ENCODE results near the gene RETSAT. TPM values are rescaled to one million over a fixed set of nuclear protein-coding genes. Genes with fewer than 3 reads are reported as not detected.
A peak's percentile ranks its signal among the peaks of the same experiment; 100 is the strongest.

RETSAT gene
- total RNA-seq, 1 donor from 2014 or later: 38.2 TPM

- H3K9me3 Mint-ChIP-seq (ENCODE audit: unreplicated experiment): no peaks in the 10 kb centered on the region
- H3K4me3 Mint-ChIP-seq (ENCODE audit: unreplicated experiment): no peak overlapping the region
- no peaks in the 10 kb centered on the region for H3K9me3 ChIP-seq (ENCODE audit: insufficient read depth, low read depth, low read length)
- DNase-seq (ENCODE audit: low read depth) (no peak), FAIRE-seq (no peak)
- H3K79me2 ChIP-seq (ENCODE audit: insufficient read depth, low read length): peaks cover 20% of the 10 kb centered on the region
- no peaks in the 10 kb centered on the region for H3K27me3 ChIP-seq (ENCODE audit: insufficient read depth, low read length)
- no peak overlapping the region for H3K4me3 ChIP-seq (ENCODE audit: insufficient read depth, low read depth, low read length)
- H2AFZ ChIP-seq (ENCODE audit: low read depth, low read length): no peak overlapping the region
- H4K20me1 ChIP-seq (ENCODE audit: insufficient read depth, low read length): no peaks in the 10 kb centered on the region
- no peaks in the 10 kb centered on the region for H3K27me3 Mint-ChIP-seq (ENCODE audit: low read depth, unreplicated experiment)
- no peak overlapping the region for H3K9ac ChIP-seq (ENCODE audit: low read length)
- H3K27ac Mint-ChIP-seq (ENCODE audit: unreplicated experiment): peak overlapping the region; percentile 5
- H3K4me2 ChIP-seq (ENCODE audit: low read length): no peak overlapping the region
- no peak overlapping the region for H3K27ac ChIP-seq (ENCODE audit: low read depth, low read length)
- peaks cover 17% of the 10 kb centered on the region for H3K36me3 Mint-ChIP-seq (ENCODE audit: low read depth, unreplicated experiment)
- no peak for TF ChIP-seq EZH2 (IDR thresholded peaks at IDR 0.05; ENCODE audit: insufficient read depth, low read length)
- no peak for TF ChIP-seq CTCF (IDR thresholded peaks at IDR 0.05; ENCODE audit: insufficient read depth, low read depth, low read length)
- H3K36me3 ChIP-seq (ENCODE audit: insufficient read depth, low read length): peaks cover 5% of the 10 kb centered on the region
- H3K4me1 Mint-ChIP-seq (ENCODE audit: low read depth, unreplicated experiment): peaks cover 7% of the 10 kb centered on the region
- H3K4me1 ChIP-seq (ENCODE audit: insufficient read depth, low read length): peaks cover 9% of the 10 kb centered on the region
These were observed 46.5 kb upstream of the RETSAT start for GRCh38 chr2:85400541-85401463.

GRCh38 chr2:85400023-85400422 lies 45.7 kb upstream of the RETSAT start:
- H3K27ac Mint-ChIP-seq (ENCODE audit: unreplicated experiment): peak overlapping the region; percentile 5
- Histone ChIP-seq H3K4me2 (ENCODE audit: low read length) (no peak overlapping the region), H2AFZ (ENCODE audit: low read depth, low read length) (no peak overlapping the region), H3K36me3 (ENCODE audit: insufficient read depth, low read length) (peaks cover 8% of the 10 kb centered on the region), H3K4me1 (ENCODE audit: insufficient read depth, low read length) (peaks cover 2% of the 10 kb centered on the region), H3K9ac (ENCODE audit: low read length) (no peak overlapping the region), H3K9me3 (ENCODE audit: insufficient read depth, low read depth, low read length) (no peaks in the 10 kb centered on the region), H3K4me3 (ENCODE audit: insufficient read depth, low read depth, low read length) (no peak overlapping the region), H4K20me1 (ENCODE audit: insufficient read depth, low read length) (no peaks in the 10 kb centered on the region), H3K27me3 (ENCODE audit: insufficient read depth, low read length) (no peaks in the 10 kb centered on the region), H3K79me2 (ENCODE audit: insufficient read depth, low read length) (peaks cover 20% of the 10 kb centered on the region), H3K27ac (ENCODE audit: low read depth, low read length) (no peak overlapping the region)
- no peaks in the 10 kb centered on the region for H3K9me3 Mint-ChIP-seq (ENCODE audit: unreplicated experiment)
- DNase-seq (ENCODE audit: low read depth) (no peak), FAIRE-seq (no peak)
- H3K27me3 Mint-ChIP-seq (ENCODE audit: low read depth, unreplicated experiment): no peaks in the 10 kb centered on the region
- H3K4me3 Mint-ChIP-seq (ENCODE audit: unreplicated experiment): peak overlapping the region; percentile 27
- no peak for TF ChIP-seq CTCF (IDR thresholded peaks at IDR 0.05; ENCODE audit: insufficient read depth, low read depth, low read length)
- TF ChIP-seq EZH2 (IDR thresholded peaks at IDR 0.05; ENCODE audit: insufficient read depth, low read length): no peak
- H3K4me1 Mint-ChIP-seq (ENCODE audit: low read depth, unreplicated experiment): no peaks in the 10 kb centered on the region
- peaks cover 21% of the 10 kb centered on the region for H3K36me3 Mint-ChIP-seq (ENCODE audit: low read depth, unreplicated experiment)

- Histone ChIP-seq H3K4me3 (ENCODE audit: insufficient read depth, low read depth, low read length) (no peak overlapping the region), H3K9ac (ENCODE audit: low read length) (no peak overlapping the region), H3K4me2 (ENCODE audit: low read length) (no peak overlapping the region), H3K36me3 (ENCODE audit: insufficient read depth, low read length) (peaks cover 10% of the 10 kb centered on the region), H3K4me1 (ENCODE audit: insufficient read depth, low read length) (no peaks in the 10 kb centered on the region), H3K79me2 (ENCODE audit: insufficient read depth, low read length) (peaks cover 18% of the 10 kb centered on the region), H4K20me1 (ENCODE audit: insufficient read depth, low read length) (no peaks in the 10 kb centered on the region), H3K9me3 (ENCODE audit: insufficient read depth, low read depth, low read length) (no peaks in the 10 kb centered on the region), H3K27ac (ENCODE audit: low read depth, low read length) (no peak overlapping the region), H3K27me3 (ENCODE audit: insufficient read depth, low read length) (no peaks in the 10 kb centered on the region), H2AFZ (ENCODE audit: low read depth, low read length) (no peak overlapping the region)
- Mint-ChIP-seq H3K9me3 (ENCODE audit: unreplicated experiment) (no peaks in the 10 kb centered on the region), H3K4me1 (ENCODE audit: low read depth, unreplicated experiment) (no peaks in the 10 kb centered on the region), H3K4me3 (ENCODE audit: unreplicated experiment) (no peak overlapping the region), H3K27me3 (ENCODE audit: low read depth, unreplicated experiment) (no peaks in the 10 kb centered on the region), H3K36me3 (ENCODE audit: low read depth, unreplicated experiment) (peaks cover 22% of the 10 kb centered on the region), H3K27ac (ENCODE audit: unreplicated experiment) (peak overlapping the region; percentile 34)
- TF ChIP-seq CTCF (IDR thresholded peaks at IDR 0.05; ENCODE audit: insufficient read depth, low read depth, low read length) (no peak), EZH2 (IDR thresholded peaks at IDR 0.05; ENCODE audit: insufficient read depth, low read length) (no peak)
- DNase-seq (ENCODE audit: low read depth) (no peak), FAIRE-seq (no peak)
These were observed 44.8 kb upstream of the RETSAT start for GRCh38 chr2:85399183-85399455.

Data from astrocyte (in vitro differentiated cells and primary cell).